NCI-H748 treated with DMSO at 0.1 percent for 48 hours (cell line): ENCODE measurements around the gene CPO.

ENCODE experiments used
- DNase-seq: peaks from one replicate; lab custom pipeline; 2025; lab: John Stamatoyannopoulos, UW

CPO gene

GRCh38 chr2:206974551-206974950, 35.2 kb downstream of the CPO start:
- DNase-seq = no peak

- no peak for DNase-seq
Measured at GRCh38 chr2:206978746-206979145, 39.4 kb downstream of the CPO start.

- no peak for DNase-seq
Measured at GRCh38 chr2:206979365-206979764, 40.0 kb downstream of the CPO start.

GRCh38 chr2:206979922-206980321, 40.6 kb downstream of the CPO start:
- DNase-seq = no peak

- no peak for DNase-seq
Measured at GRCh38 chr2:206980413-206980812, 41.1 kb downstream of the CPO start.

- DNase-seq = no peak
Measured at GRCh38 chr2:206981086-206981674, 41.9 kb downstream of the CPO start.

- peak; percentile 66 for DNase-seq
Measured at GRCh38 chr2:206981739-206982340, 42.5 kb downstream of the CPO start.

DNA sequence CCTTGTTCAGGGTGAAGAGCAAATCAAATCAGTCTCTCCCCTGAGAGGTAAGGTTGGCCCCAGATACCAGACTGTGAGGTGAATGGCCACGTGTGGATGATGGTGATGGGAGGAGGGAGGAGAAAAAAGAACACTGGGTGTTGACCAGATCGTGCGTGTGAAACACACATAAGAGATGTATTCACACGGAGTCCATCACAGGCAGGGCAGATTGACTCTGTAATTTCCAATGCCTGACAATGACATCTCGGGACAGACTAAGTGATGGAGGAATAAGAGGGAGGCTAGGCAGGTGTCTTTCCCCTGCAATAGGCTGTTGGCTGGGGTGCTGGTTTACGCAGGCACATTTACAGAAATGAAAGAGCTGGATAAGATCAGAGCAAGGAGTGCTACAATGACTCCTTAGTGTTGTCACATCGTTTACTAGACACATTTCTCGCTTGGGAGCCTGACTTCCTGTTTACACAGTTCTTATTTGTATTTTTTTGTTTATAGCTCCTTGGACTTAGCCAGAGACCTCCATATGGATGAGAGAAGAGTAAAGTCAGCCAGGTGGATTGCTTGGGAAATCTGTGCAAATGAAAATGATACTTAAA, 43.1 kb downstream of the CPO start:
- no peak for DNase-seq

DNA sequence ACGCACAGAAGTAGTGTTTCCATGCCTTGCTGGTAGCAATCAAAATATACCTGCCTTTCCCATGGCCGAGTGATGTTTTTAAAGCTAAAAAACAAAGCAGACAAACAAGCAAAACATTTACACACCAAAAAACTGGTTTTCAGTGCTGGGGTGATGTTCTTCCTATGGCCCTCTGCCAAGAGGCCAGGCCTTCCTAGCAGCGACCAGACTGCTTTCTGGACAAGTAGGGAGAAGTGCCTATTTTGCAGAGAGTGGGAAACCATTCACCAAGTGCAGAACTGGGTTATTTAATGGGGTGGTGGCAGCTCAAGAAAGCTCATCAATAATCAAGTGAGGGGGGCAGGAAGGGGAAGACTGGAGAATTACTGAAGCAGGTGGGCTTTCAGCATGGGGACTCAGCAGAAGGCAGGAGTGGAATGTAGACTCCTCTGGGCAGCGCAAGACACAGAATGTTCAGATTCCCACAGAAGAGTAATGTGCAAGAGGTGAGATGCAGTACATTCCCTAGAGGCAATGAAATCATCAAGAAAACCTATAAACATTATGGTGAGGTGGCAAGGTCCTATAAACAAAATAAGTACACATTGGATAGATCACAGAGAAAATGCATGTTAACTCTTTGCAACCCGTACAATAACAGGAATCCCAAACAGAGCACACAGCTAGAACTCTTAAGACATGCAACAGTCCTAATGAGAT, 44.0 kb downstream of the CPO start:
- DNase-seq = no peak

- DNase-seq = no peak
Measured at GRCh38 chr2:206984206-206984605, 44.9 kb downstream of the CPO start.

- DNase-seq = no peak
Measured at GRCh38 chr2:206986943-206987342, 47.6 kb downstream of the CPO start.

DNA sequence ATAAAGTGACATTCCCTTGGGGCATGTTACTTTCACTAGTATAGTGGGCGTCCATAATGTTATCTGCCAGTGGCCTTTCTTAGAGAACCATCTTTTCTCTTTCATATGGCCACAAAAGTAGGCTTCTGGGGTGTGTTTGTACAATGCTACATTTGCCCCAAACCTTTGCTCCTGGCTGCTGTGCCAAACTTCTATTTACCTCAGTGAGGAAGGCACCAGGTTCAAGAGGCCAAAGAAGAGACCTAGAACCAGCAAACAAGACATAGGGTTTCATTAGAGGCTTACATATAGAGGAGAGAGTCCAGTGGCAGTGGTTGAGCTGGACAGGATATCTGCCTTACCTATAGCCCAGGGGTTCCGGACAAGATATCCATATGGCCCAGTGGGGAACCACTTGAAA, 48.5 kb downstream of the CPO start:
- DNase-seq = no peak

DNA sequence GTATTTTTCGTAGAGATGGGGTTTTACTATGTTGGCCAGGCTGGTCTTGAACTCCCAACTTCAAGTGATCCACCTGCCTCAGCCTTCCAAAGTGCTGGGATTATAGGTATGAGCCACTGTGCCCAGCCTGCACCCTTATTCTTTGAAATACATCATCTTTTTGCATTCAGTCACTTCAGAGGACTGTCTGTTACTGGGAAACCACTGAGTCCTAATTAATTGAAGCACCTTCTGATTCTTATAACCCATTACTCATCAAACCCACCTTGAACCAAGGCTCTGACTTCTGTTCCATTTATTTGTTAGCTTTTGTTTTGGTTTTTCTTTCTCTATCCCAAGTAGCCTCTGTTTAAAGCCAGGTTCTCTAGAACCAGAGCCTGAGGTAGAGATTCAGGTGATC, 49.6 kb downstream of the CPO start:
- DNase-seq = no peak

- DNase-seq = no peak
Measured at GRCh38 chr2:206989311-206989710, 50.0 kb downstream of the CPO start.

- no peak for DNase-seq
Measured at GRCh38 chr2:206990360-206990759, 51.0 kb downstream of the CPO start.

- DNase-seq = no peak
Measured at GRCh38 chr2:206991070-206991469, 51.8 kb downstream of the CPO start.

DNA sequence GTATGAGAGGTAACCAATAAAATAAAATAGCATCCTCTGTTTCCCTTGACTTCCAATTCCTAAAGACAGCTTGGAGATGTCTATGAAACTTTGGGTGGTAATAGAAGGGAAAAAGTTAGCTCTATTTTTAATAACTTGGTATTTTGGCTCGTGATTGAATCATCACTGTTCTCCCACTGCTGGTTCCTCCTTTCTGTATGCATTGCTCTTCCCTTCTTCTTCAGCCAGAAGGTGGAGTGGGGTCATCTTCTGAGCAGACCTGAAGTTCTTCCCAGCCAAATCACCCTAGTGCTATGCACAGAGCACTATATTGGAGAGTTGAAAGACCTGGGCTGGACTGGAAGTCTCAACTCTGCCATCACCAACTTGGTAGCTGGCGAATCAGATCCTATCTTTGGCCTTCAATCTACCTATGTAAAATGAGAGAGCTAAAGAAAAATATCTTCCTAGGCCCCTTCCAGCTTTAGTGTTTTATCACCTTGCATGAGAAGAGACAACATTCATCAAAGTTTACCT, 54.1 kb downstream of the CPO start:
- no peak for DNase-seq

- no peak for DNase-seq
Measured at GRCh38 chr2:206993964-206994363, 54.6 kb downstream of the CPO start.

GRCh38 chr2:206996556-206997065, 57.3 kb downstream of the CPO start:
- no peak for DNase-seq

DNA sequence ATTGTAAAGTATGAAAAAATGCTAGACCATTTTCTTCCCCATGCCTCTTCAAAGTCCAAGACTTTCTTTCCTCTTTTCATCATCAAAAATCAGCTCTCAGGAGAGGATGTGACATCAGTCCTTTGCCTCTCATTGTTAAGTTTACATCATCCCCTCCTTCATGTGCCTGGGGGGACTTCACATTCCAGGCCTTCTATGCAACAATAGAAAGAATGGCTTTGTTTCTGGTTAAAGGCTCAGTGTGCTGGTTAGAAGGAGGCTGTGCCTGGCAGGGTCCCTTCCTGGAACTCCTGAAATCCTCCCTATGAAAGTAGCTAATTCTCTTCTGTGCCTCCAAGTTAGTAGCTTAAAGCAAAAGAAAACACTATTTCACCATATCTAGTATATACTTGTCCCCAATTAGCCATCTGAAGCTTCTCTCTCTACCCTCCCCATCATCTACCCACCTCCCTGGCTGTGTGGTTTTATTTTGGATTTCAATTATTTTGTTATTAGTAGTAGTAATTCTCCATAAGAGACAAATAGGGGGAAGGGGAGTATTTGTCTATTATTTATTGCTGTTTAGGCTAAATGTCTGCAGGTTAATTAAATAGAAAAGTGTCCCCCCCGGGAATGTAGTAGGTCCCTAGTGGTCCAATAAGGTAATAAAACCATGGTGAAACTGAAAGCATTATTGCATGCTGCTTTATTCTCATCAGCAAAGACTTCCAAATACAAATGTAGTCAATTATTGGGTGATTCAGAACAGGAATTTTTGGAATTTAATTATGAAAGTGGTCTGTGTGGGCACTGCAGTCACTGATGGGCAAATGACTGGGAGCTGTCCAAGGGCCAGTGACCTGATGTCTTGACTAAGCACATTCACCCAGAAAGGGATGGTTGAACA, 69.0 kb downstream of the CPO start:
- no peak for DNase-seq

DNA sequence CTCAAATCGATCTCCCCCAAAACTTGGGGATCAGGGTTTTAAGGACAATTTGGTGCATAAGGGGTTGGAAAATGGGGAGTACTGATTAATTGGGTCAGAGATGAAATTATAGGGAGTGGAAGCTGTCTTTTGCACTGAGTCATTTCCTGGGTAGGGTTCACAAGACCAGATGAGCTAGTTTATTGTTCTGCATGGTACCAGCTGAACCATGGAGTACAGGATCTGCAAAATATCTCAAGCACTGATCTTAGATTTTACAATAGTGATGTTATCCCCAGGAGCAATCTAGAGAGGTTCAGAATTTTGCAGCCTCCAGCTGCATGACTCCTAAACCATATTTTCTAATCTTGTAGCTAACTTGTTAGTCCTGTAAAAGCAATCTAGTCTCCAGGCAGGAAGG, 73.1 kb downstream of the CPO start:
- DNase-seq = no peak

DNA sequence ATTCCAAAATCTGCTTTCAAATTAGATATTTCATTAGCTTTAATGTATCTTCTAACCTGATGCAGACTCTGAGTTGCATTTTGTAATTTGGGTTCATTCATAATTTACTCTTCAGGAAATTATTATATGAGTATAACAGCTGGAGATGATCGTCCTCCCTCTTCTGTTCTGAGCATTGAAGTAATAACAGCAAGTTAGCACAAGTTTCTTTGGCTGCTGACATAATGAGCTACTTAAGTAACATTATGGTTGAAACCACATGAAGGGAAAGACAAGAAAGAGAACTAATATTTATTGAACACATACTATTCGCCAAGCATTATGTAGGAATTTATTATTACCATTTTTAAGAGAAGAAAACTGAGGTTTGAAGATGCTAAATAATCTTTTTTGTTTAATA, 75.1 kb downstream of the CPO start:
- no peak for DNase-seq
